HepG2 (cell line): ENCODE data around the gene ACYP2. TPM values are rescaled to one million over a fixed set of nuclear protein-coding genes. Genes with fewer than 3 reads are reported as not detected.

Experiments used
- ATAC-seq: fragments of 200-7000 bp; cut with Tn5 transposase; 3 replicates; pipeline ENCODE4 v1.9.1; 2020; ENCODE audit warnings: mild to moderate bottlenecking, moderate library complexity
- BruUV-seq: library from RNA; stranded (reverse); fragments of 400-500 nt; replicated peaks from 2 replicates; lab custom pipeline; 2021; lab: Mats Ljungman, UMichigan
- CTCF ChIA-PET: fragments of 300-600 bp; formaldehyde crosslinking; extraction: SDS; loops from one replicate; lab custom pipeline; 2021; ENCODE audit warnings: low total read pairs, inconsistent platforms, low intra/inter-chr PET ratio; lab: Yijun Ruan, JAX
- POLR2A ChIA-PET: fragments of 350-600 bp; sonication (Branson Sonifier 250); formaldehyde crosslinking; loops from one replicate; lab custom pipeline; 2020; ENCODE audit warnings: antibody characterized with exemption, inconsistent platforms; lab: Yijun Ruan, JAX
- DNase-seq: peaks from one replicate; pipeline ENCODE4 v3.0.0-alpha.2; 2015; ENCODE audit warnings: low spot score
- FAIRE-seq: peaks from 3 replicates; lab custom pipeline; 2011; peaks lifted over from hg19 to GRCh38; lab: Jason Lieb, UNC
- H2AFZ ChIP-seq: one replicate; pipeline ENCODE4 v1.6.1; 2011; ENCODE audit warnings: low read length, inconsistent platforms
- H3K27ac ChIP-seq: fragments of 300-600 bp; 3 replicates; pipeline ENCODE4 v1.8.0; 2011; ENCODE audit warnings: mixed run types, mild to moderate bottlenecking, mixed read lengths, low read length, inconsistent platforms; ENCODE audit not compliant: insufficient read depth; ENCODE audit errors: extremely low read length
- H3K27me3 ChIP-seq, 2 experiments: fragments of 200-600 bp in 1 of 2; 2 replicates in 1 of 2; 3 replicates in 1 of 2; pipeline versions ENCODE4 v1.6.0 to v1.8.0; 2011; ENCODE audit warnings: low read length in 2 of 2, mild to moderate bottlenecking in 2 of 2, moderate library complexity in 2 of 2, inconsistent platforms in 1 of 2; ENCODE audit not compliant: insufficient read depth in 2 of 2, control insufficient read depth in 1 of 2
- H3K36me3 ChIP-seq, 2 experiments: fragments of 200-600 bp in 1 of 2; replicated peaks in 1 of 2; 2 replicates in 1 of 2; 3 replicates in 1 of 2; pipeline versions ENCODE4 v1.5.1 to v1.8.0; 2011; ENCODE audit warnings: low read length in 2 of 2, inconsistent platforms in 1 of 2; ENCODE audit not compliant: insufficient read depth in 2 of 2, control insufficient read depth in 1 of 2
- H3K4me1 ChIP-seq: 2 replicates; pipeline ENCODE4 v1.5.1; 2012; ENCODE audit warnings: low read length, inconsistent platforms; ENCODE audit not compliant: insufficient read depth
- H3K4me2 ChIP-seq: 2 replicates; pipeline ENCODE4 v1.6.0; 2011; ENCODE audit warnings: low read depth, low read length, inconsistent platforms
- H3K4me3 ChIP-seq, 3 experiments: fragments of 200-600 bp in 1 of 3; sonication (generic), shearing (Covaris generic) in 1 of 3; replicated peaks in 1 of 3; 2 replicates each; pipeline ENCODE4 v1.5.1; 2011 to 2016; ENCODE audit warnings: low read length in 3 of 3, inconsistent platforms in 2 of 3, low read depth in 2 of 3, mild to moderate bottlenecking in 2 of 3, control low read depth in 1 of 3, mixed read lengths in 1 of 3; ENCODE audit not compliant: insufficient read depth in 1 of 3
- H3K79me2 ChIP-seq: one replicate; pipeline ENCODE4 v1.6.1; 2011; ENCODE audit warnings: low read length, inconsistent platforms; ENCODE audit not compliant: insufficient read depth
- H3K9ac ChIP-seq: 2 replicates; pipeline ENCODE4 v1.6.0; 2011; ENCODE audit warnings: mild to moderate bottlenecking, low read depth, low read length, inconsistent platforms; ENCODE audit not compliant: insufficient read depth
- H3K9me3 ChIP-seq: 2 replicates; pipeline ENCODE4 v1.5.1; 2012; ENCODE audit warnings: mild to moderate bottlenecking, low read length
- H4K20me1 ChIP-seq: 2 replicates; pipeline ENCODE4 v1.6.0; 2011; ENCODE audit warnings: inconsistent platforms, mild to moderate bottlenecking, low read length, moderate library complexity; ENCODE audit not compliant: insufficient read depth
- BCLAF1 ChIP-seq: fragments of 450-650 bp; IDR thresholded peaks from 2 replicates; pipeline ENCODE4 v1.6.1; 2017; ENCODE audit warnings: mild to moderate bottlenecking
- CAMTA2 ChIP-seq: sonication (generic); formaldehyde crosslinking; IDR thresholded peaks from 2 replicates; pipeline ENCODE4 v1.4.0; 2020; ENCODE audit warnings: mild to moderate bottlenecking, missing genetic modification reagents, borderline replicate concordance
- FOXC1 ChIP-seq: sonication (generic); formaldehyde crosslinking; IDR thresholded peaks from 2 replicates; pipeline ENCODE4 v1.8.0; 2022; ENCODE audit warnings: mild to moderate bottlenecking, missing genetic modification reagents, borderline replicate concordance
- HOXD1 ChIP-seq: sonication (generic); formaldehyde crosslinking; IDR thresholded peaks from 2 replicates; pipeline ENCODE4 v1.5.0; 2020; ENCODE audit warnings: missing genetic modification reagents
- KDM5A ChIP-seq: fragments of 200-600 bp; sonication (generic); IDR thresholded peaks from 2 replicates; pipeline ENCODE4 v1.7.0; 2018; ENCODE audit warnings: antibody characterized with exemption, mild to moderate bottlenecking, low read length, borderline replicate concordance
- MLXIP ChIP-seq: sonication (generic); formaldehyde crosslinking; IDR thresholded peaks from 2 replicates; pipeline ENCODE4 v1.9.0; 2021; ENCODE audit warnings: missing genetic modification reagents, borderline replicate concordance
- POGZ ChIP-seq: sonication (generic); formaldehyde crosslinking; IDR thresholded peaks from 2 replicates; pipeline ENCODE4 v1.4.0; 2020; ENCODE audit warnings: mild to moderate bottlenecking, missing genetic modification reagents
- ZNF407 ChIP-seq: sonication (generic); formaldehyde crosslinking; IDR thresholded peaks from one replicate; pipeline ENCODE4 v1.5.1; 2020; ENCODE audit warnings: mild to moderate bottlenecking, missing genetic modification reagents; ENCODE audit errors: not compliant biosample characterization
- ZNF441 ChIP-seq: sonication (generic); formaldehyde crosslinking; IDR thresholded peaks from 2 replicates; pipeline ENCODE4 v1.7.0; 2021; ENCODE audit warnings: missing genetic modification reagents, borderline replicate concordance
- ZNF549 ChIP-seq: sonication (generic); formaldehyde crosslinking; IDR thresholded peaks from 2 replicates; pipeline ENCODE4 v1.5.0; 2020; ENCODE audit warnings: missing genetic modification reagents
- WGBS: methylation state at CpG from one replicate; pipeline ENCODE4 v1.1.6; 2017; ENCODE audit warnings: low lambda C conversion rate; 5-methylcytosine and 5-hydroxymethylcytosine counted together
- in situ Hi-C: cut with HindIII; loops from 2 replicates; pipeline ENCODE4 v1.10.0; 2017; ENCODE audit warnings: low pct_unique_long_range_greater_than_20kb; ENCODE audit not compliant: extremely low pct_ligation_motif_present
- intact Hi-C: fragments of 100-400 bp; cut with micrococcal nuclease; formaldehyde crosslinking; loops from one replicate; pipeline ENCODE4 v1.10.0; 2022; ENCODE audit not compliant: unreplicated experiment
- polyA plus RNA-seq, 8 experiments: library from polyadenylated mRNA; depleted of rRNA in 3 of 8; stranded (reverse) in 7 of 8; unstranded in 1 of 8; fragments of >200 nt; fragmentation: Illumina TruSeq in 4 of 8; extraction: Trizol in 4 of 8; gene quantifications; 2 replicates each; pipeline versions ENCODE4 v1.2.1 to v1.2.3, GENCODE V29; 2011 to 2016; ENCODE audit warnings: low read depth in 4 of 8, missing spikeins in 1 of 8, mixed read lengths in 1 of 8; ENCODE audit not compliant: insufficient read depth in 1 of 8
- total RNA-seq, 5 experiments: library from RNA; depleted of rRNA; stranded (reverse); fragments of >200 nt; fragmentation: Illumina TruSeq; extraction: Trizol; gene quantifications; 2 replicates each; pipeline ENCODE4 v1.2.3, GENCODE V29; 2016; ENCODE audit warnings: low read depth in 1 of 5

Gene ACYP2
- total and polyA plus RNA-seq, 2 of the 13 experiments (the other 11 are each of a cell fraction or from before 2014, with no cell fraction given) = 12.3 to 12.7 TPM

- Histone ChIP-seq H3K4me3 (no peak overlapping the region), H3K9me3 (no peaks in the 10 kb centered on the region), H3K27me3 (no peaks in the 10 kb centered on the region), H3K4me1 (peaks cover 8% of the 10 kb centered on the region), H3K36me3 (no peaks in the 10 kb centered on the region), H4K20me1 (no peaks in the 10 kb centered on the region), H3K27ac (no peak overlapping the region), H2AFZ (no peak overlapping the region), H3K79me2 (no peaks in the 10 kb centered on the region), H3K4me2 (no peak overlapping the region), H3K9ac (no peak overlapping the region)
- ChIA-PET POLR2A (no interaction called here), CTCF (no interaction called here)
- ATAC-seq (no peak), DNase-seq (no peak), FAIRE-seq (no peak)
- 100% methylated on average over 2 of the region's 2 CpGs for WGBS
- BruUV-seq = no TSS peak
- in situ Hi-C loops (no loop called here), intact Hi-C loops (no loop called here)
- TF ChIP-seq KDM5A (no peak), HOXD1 (CRISPR knock-in tag) (no peak), FOXC1 (CRISPR knock-in tag) (no peak), CAMTA2 (no peak), ZNF441 (no peak), ZNF407 (CRISPR knock-in tag) (no peak), BCLAF1 (no peak), ZNF549 (no peak), MLXIP (no peak), POGZ (CRISPR knock-in tag) (no peak)
Measured at GRCh38 chr2:54287532-54287931, 172.1 kb downstream of the ACYP2 start.
